ENCODE measurements around the gene HAAO. TPM values are rescaled to one million over a fixed set of nuclear protein-coding genes. Genes with fewer than 3 reads are reported as not detected.

HAAO gene
- total RNA-seq, 3 donors from 2014 or later: 5.8 to 38.4 (median 9.8) TPM

GRCh38 chr2:42775810-42776209 is 16.6 kb downstream of the HAAO start:
- peaks cover 22% of the 10 kb centered on the region for H3K9me3 ChIP-seq
- H3K36me3 ChIP-seq (ENCODE audit: low read depth): no peaks in the 10 kb centered on the region
- DNase-seq: no peak
- intact Hi-C loops (cut with DNase I, micrococcal nuclease): no loop called here
- no peak for ATAC-seq
- H3K4me1 ChIP-seq (ENCODE audit: low read depth): no peaks in the 10 kb centered on the region
- no peak for TF ChIP-seq CTCF (IDR thresholded peaks at IDR 0.05)
- no peak overlapping the region for H3K4me3 ChIP-seq

GRCh38 chr2:42775186-42775585 is 17.2 kb downstream of the HAAO start:
- no peak for DNase-seq

GRCh38 chr2:42771546-42772153 is 20.7 kb downstream of the HAAO start:
- intact Hi-C loops (cut with DNase I, micrococcal nuclease): no loop called here
- ATAC-seq (no peak), DNase-seq (no peak)

More at GRCh38 chr2:42775186-42775585, 17.2 kb downstream of the HAAO start:
- Histone ChIP-seq H3K9me3 (peaks cover 18% of the 10 kb centered on the region), H3K4me3 (no peak overlapping the region), H3K4me1 (ENCODE audit: low read depth) (no peaks in the 10 kb centered on the region), H3K36me3 (ENCODE audit: low read depth) (no peaks in the 10 kb centered on the region)
- no peak for ATAC-seq
- no peak for TF ChIP-seq CTCF (IDR thresholded peaks at IDR 0.05)
- intact Hi-C loops (cut with DNase I, micrococcal nuclease): no loop called here

GRCh38 chr2:42770288-42771131 is 21.9 kb downstream of the HAAO start:
- Histone ChIP-seq H3K36me3 (ENCODE audit: low read depth) (no peaks in the 10 kb centered on the region), H3K4me3 (no peak overlapping the region), H3K9me3 (no peaks in the 10 kb centered on the region), H3K4me1 (ENCODE audit: low read depth) (no peaks in the 10 kb centered on the region)
- DNase-seq (no peak), ATAC-seq (peak; percentile 68)
- TF ChIP-seq CTCF (IDR thresholded peaks at IDR 0.05): no peak
- intact Hi-C loops (cut with DNase I, micrococcal nuclease): no loop called here

More at GRCh38 chr2:42771546-42772153, 20.7 kb downstream of the HAAO start:
- H3K36me3 ChIP-seq (ENCODE audit: low read depth): no peaks in the 10 kb centered on the region
- no peak for TF ChIP-seq CTCF (IDR thresholded peaks at IDR 0.05)
- H3K4me3 ChIP-seq: no peak overlapping the region
- H3K9me3 ChIP-seq: no peaks in the 10 kb centered on the region
- no peaks in the 10 kb centered on the region for H3K4me1 ChIP-seq (ENCODE audit: low read depth)

GRCh38 chr2:42769583-42770287 is 22.6 kb downstream of the HAAO start:
- intact Hi-C loops (cut with DNase I, micrococcal nuclease): no loop called here
- DNase-seq (no peak), ATAC-seq (no peak)
- Histone ChIP-seq H3K9me3 (no peaks in the 10 kb centered on the region), H3K4me1 (ENCODE audit: low read depth) (no peaks in the 10 kb centered on the region), H3K4me3 (no peak overlapping the region), H3K36me3 (ENCODE audit: low read depth) (no peaks in the 10 kb centered on the region)
- TF ChIP-seq CTCF (IDR thresholded peaks at IDR 0.05): no peak

Measured in mucosa of descending colon (tissue), 3 donors.